Activated B cell treated with CpG ODN at 0.5 μM for 24 hours (primary cell): Measurements from ENCODE around the gene EVL. TPM values are rescaled to one million over a fixed set of nuclear protein-coding genes. Genes with fewer than 3 reads are reported as not detected.

Experiments
- ATAC-seq: fragments of 200-7000 bp; cut with Tn5 transposase; one replicate; pipeline ENCODE4 v1.10.0; 2021; ENCODE audit warnings: low read depth, mild to moderate bottlenecking, moderate library complexity
- CTCF ChIA-PET: fragments of 350-600 bp; sonication (Branson Sonifier 250); formaldehyde crosslinking; loops from one replicate; lab custom pipeline; 2021; ENCODE audit warnings: antibody characterized with exemption; lab: Charles Lee
- POLR2A ChIA-PET: fragments of 350-600 bp; sonication (Branson Sonifier 250); formaldehyde crosslinking; loops from one replicate; lab custom pipeline; 2021; ENCODE audit warnings: antibody characterized with exemption; lab: Charles Lee
- DNase-seq: peaks from one replicate; pipeline ENCODE4 v3.0.0; 2022
- H3K27ac Mint-ChIP-seq: one replicate; pipeline ENCODE4 v1.8.0; 2020; ENCODE audit warnings: mixed read lengths
- H3K27me3 Mint-ChIP-seq: one replicate; pipeline ENCODE4 v1.8.0; 2021; ENCODE audit warnings: mixed read lengths
- H3K36me3 Mint-ChIP-seq: one replicate; pipeline ENCODE4 v1.8.0; 2021; ENCODE audit warnings: low read depth, mixed read lengths
- H3K4me1 Mint-ChIP-seq: one replicate; pipeline ENCODE4 v1.8.0; 2021; ENCODE audit warnings: mixed read lengths
- H3K4me3 Mint-ChIP-seq: one replicate; pipeline ENCODE4 v1.8.0; 2020; ENCODE audit warnings: mild to moderate bottlenecking, mixed read lengths
- H3K9me3 Mint-ChIP-seq: one replicate; pipeline ENCODE4 v1.8.0; 2020; ENCODE audit warnings: mixed read lengths
- intact Hi-C: fragments of 100-400 bp; cut with micrococcal nuclease; formaldehyde crosslinking; loops from one replicate; pipeline ENCODE4 v1.15.1; 2024
- total RNA-seq: library from RNA; stranded (reverse); gene quantifications from 2 replicates; pipeline ENCODE4 v1.2.3, GENCODE V29; 2022
- TF ChIP-seq, protein P1 (sequence below): fragments of 200-600 bp; IDR thresholded peaks from one replicate; pipeline ENCODE4 v1.8.0; 2022; ENCODE audit warnings: antibody characterized with exemption, mild to moderate bottlenecking

Gene EVL
- total RNA-seq, 1 donor from 2014 or later: 272 TPM

DNA sequence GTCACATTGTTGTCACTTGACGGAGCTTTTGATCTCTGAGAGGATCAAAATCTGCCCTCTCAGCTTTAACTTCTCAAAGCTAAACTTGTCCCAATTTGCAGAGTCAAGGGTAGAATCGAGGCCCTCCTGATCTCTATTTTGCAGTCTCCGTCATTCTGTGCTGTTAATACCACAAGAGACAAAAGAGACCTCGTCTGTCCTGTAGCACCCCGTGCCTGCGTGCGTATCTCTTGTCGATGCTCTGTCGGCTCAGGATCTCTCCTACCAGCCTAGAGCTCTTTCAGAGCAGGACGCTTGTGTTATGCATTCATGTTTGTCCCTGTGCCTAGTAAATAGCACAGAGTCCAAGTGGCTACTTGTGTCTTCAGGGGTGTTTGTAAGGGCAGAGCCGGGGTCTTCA lies 5.1 kb downstream of the EVL start:
- no peak for ATAC-seq
- intact Hi-C loops: no loop called here
- peaks cover 97% of the 10 kb centered on the region for H3K4me1 Mint-ChIP-seq

DNA sequence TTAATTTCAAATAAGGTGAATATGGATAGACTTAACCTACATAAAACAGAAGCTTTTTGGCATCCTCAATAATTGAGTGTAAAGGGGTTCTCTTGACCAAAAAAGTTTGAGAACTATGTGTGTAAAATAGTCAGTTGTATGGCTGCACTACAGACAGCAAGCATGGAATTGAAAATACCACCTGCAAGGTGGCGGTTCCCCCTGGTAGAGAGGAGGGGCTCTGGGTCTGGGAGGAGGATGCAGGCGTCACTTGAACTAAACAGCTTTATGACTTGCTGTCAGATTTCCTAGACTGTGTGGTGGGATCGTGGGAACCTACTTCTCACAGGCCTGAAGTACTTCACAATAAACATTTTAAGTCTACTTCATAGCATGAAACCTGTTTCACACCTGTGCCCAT lies 6.3 kb downstream of the EVL start:
- TF ChIP-seq, protein P1, sequence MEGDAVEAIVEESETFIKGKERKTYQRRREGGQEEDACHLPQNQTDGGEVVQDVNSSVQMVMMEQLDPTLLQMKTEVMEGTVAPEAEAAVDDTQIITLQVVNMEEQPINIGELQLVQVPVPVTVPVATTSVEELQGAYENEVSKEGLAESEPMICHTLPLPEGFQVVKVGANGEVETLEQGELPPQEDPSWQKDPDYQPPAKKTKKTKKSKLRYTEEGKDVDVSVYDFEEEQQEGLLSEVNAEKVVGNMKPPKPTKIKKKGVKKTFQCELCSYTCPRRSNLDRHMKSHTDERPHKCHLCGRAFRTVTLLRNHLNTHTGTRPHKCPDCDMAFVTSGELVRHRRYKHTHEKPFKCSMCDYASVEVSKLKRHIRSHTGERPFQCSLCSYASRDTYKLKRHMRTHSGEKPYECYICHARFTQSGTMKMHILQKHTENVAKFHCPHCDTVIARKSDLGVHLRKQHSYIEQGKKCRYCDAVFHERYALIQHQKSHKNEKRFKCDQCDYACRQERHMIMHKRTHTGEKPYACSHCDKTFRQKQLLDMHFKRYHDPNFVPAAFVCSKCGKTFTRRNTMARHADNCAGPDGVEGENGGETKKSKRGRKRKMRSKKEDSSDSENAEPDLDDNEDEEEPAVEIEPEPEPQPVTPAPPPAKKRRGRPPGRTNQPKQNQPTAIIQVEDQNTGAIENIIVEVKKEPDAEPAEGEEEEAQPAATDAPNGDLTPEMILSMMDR: no peak
- intact Hi-C loops: no loop called here
- no peak for ATAC-seq
- H3K4me3 Mint-ChIP-seq: peak overlapping the region; percentile 16
- H3K27me3 Mint-ChIP-seq: no peaks in the 10 kb centered on the region
- peak overlapping the region; percentile 98 for H3K27ac Mint-ChIP-seq
- no peak for DNase-seq
- peaks cover 97% of the 10 kb centered on the region for H3K4me1 Mint-ChIP-seq
- H3K9me3 Mint-ChIP-seq: no peaks in the 10 kb centered on the region
- ChIA-PET CTCF (interaction anchor here (0.7 to 9.7 kb wide), 7 partner anchors 10 to 122 kb away, joined by 3 to 111 read pairs (median 7); no protein-coding TSS in a partner anchor), POLR2A (interaction anchor here (0.6 to 2.8 kb wide), 9 partner anchors 9 to 151 kb away, joined by 3 to 14 read pairs (median 6); no protein-coding TSS in a partner anchor)
- peaks cover 59% of the 10 kb centered on the region for H3K36me3 Mint-ChIP-seq

More for the DNA sequence above, 5.1 kb downstream of the EVL start:
- ChIA-PET POLR2A (interaction anchor here (0.7 to 2.6 kb wide), 4 partner anchors 9 to 144 kb away, joined by 3 to 14 read pairs (median 4); no protein-coding TSS in a partner anchor), CTCF (interaction anchor here (1.5 to 9.7 kb wide), 5 partner anchors 10 to 123 kb away, joined by 3 to 111 read pairs (median 15); no protein-coding TSS in a partner anchor)
- no peaks in the 10 kb centered on the region for H3K9me3 Mint-ChIP-seq
- DNase-seq: no peak
- H3K36me3 Mint-ChIP-seq: peaks cover 53% of the 10 kb centered on the region
- no peaks in the 10 kb centered on the region for H3K27me3 Mint-ChIP-seq
- peak overlapping the region; percentile 98 for H3K27ac Mint-ChIP-seq
- H3K4me3 Mint-ChIP-seq: peak overlapping the region; percentile 9
- TF ChIP-seq, protein P1: no peak

DNA sequence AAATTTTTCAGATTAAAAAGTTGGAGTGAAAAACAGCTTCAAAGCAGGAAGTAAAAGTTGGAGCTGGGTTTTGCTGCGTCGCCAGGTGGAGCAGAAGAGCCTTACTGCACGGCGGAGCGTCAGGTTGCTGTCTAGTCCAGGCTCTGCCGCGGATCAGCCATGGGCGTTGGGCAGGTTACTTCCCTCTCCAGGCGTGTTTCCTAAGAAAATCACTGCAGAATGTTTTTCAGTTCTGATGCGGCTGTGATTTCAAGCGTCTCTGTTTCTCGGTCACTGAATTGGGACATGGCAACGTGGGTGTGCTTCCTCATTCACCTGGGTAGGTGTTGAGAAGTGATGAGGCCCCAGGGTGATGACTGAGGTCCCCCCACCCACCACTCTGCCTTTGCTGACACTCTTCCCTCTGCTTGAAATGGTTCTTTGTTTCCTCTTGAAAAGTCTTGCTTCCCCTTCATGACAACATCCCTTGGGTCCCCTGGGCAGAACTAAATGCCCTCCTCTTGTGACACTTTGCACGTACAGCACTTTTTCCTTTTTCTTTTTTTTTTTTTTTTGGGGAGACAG lies 7.6 kb downstream of the EVL start:
- CTCF ChIA-PET: interaction anchor here (0.6 to 9.7 kb wide), 10 partner anchors 8 to 120 kb away, joined by 3 to 111 read pairs (median 3); no protein-coding TSS in a partner anchor
- DNase-seq: peak; percentile 47
- H3K27me3 Mint-ChIP-seq: no peaks in the 10 kb centered on the region

DNA sequence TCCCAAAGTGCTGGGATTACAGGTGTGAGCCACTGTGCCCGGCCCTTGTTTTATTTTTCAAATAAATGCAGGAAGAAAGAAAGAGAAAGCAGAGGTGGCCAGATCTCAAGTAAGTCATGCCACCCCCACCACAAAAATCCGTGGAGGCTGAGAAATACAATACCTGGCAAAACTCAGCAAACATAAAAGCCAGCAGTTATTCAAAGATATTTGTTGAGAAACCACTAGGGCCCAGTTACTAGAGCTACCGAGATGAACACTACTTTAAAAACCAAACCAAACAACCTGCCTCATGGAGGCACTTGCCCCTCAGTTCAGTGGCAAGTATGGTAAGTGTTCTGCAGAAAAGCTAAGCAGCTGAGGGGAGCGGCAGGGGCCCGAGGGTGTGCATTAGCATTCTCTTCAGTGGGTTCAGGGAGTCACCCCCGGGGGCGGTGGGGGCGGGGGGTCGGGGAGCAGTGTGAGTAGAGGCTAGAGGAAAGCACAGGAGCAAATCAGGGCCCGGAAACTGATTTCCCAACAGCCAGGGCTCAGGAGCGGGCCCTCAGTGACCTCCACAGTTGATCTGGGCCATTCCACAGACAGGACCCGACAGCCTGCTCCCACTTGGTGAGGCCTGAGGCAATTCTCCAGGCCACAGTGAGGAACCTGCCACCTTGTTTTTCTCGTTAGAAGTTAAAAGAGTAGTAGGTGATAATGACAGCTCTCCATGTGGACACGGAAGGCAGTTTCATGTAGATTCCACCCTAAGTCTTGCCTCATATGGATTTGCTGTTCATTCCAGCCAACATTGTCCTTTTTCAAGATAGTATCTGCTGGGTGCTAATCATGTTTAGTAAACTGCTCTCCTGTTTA lies 8.6 kb downstream of the EVL start:
- TF ChIP-seq, protein P1: no peak
- DNase-seq: no peak
- Mint-ChIP-seq H3K9me3 (no peaks in the 10 kb centered on the region), H3K36me3 (peaks cover 63% of the 10 kb centered on the region), H3K4me3 (peak overlapping the region; percentile 80), H3K4me1 (peaks cover 96% of the 10 kb centered on the region), H3K27me3 (no peaks in the 10 kb centered on the region), H3K27ac (peak overlapping the region; percentile 98)
- intact Hi-C loops: loop anchor here (1.0 to 2.0 kb wide), 6 partner anchors 9 to 593 kb away; partner anchors contain the start of genes CCNK, DEGS2, EVL and SETD3
- POLR2A ChIA-PET: interaction anchor here (0.6 to 2.8 kb wide), 4 partner anchors 9 to 119 kb away, joined by 3 to 14 read pairs (median 9); partner anchors contain the start of gene EVL
- CTCF ChIA-PET: interaction anchor here (0.8 to 9.7 kb wide), 3 partner anchors 8 to 32 kb away, joined by 3 to 111 read pairs (median 22); partner anchors contain the start of gene EVL
- no peak for ATAC-seq

More for the DNA sequence above, 7.6 kb downstream of the EVL start:
- Mint-ChIP-seq H3K9me3 (no peaks in the 10 kb centered on the region), H3K4me3 (peak overlapping the region; percentile 80), H3K36me3 (peaks cover 64% of the 10 kb centered on the region), H3K27ac (peak overlapping the region; percentile 98), H3K4me1 (peaks cover 96% of the 10 kb centered on the region)
- POLR2A ChIA-PET: interaction anchor here (0.8 to 2.8 kb wide), 8 partner anchors 8 to 120 kb away, joined by 3 to 14 read pairs (median 4); partner anchors contain the start of gene EVL
- intact Hi-C loops: loop anchor here (1.0 to 2.0 kb wide), 7 partner anchors 8 to 592 kb away; partner anchors contain the start of genes CCNK, DEGS2, EVL and SETD3
- peak; percentile 68 for ATAC-seq
- TF ChIP-seq, protein P1: no peak
